ENCODE data around the gene NACA. TPM values are rescaled to one million over a fixed set of nuclear protein-coding genes. Genes with fewer than 3 reads are reported as not detected.

NACA gene
- total RNA-seq, 4 donors from 2014 or later: 1,034 to 1,717 (median 1,154) TPM

- no peaks in the 10 kb centered on the region for H3K27me3 ChIP-seq
- TF ChIP-seq POLR2A (IDR thresholded peaks at IDR 0.05) (no peak), CTCF (IDR thresholded peaks at IDR 0.05) (no peak)
- intact Hi-C loops (cut with DNase I): loop anchor here (10.0 kb wide), 1 partner anchor 81 kb away; the partner anchor contains the start of gene ATP5F1B
- peak overlapping the region in 2 of 3 donors; percentile 3 to 72 for H3K4me3 ChIP-seq (replicated peaks in 1 of 3)
- no peaks in the 10 kb centered on the region for H3K36me3 ChIP-seq
- no peaks in the 10 kb centered on the region for H3K9me3 ChIP-seq
- peak overlapping the region; percentile 92 to 97 (median 95) for H3K27ac ChIP-seq
- no peak for DNase-seq
- H3K4me1 ChIP-seq: peaks cover 33 to 37% of the 10 kb centered on the region in 2 donors
- 34 to 36% methylated on average over 7 of the region's 7 CpGs for WGBS, 2 donors
These were observed 614 bp upstream of the NACA start for GRCh38 chr12:56725723-56726102.

GRCh38 chr12:56724701-56724971 is 463 bp downstream of the NACA start:
- H3K4me3 ChIP-seq (replicated peaks in 1 of 3): peak overlapping the region; percentile 34 to 86 (median 72)
- H3K27me3 ChIP-seq: no peaks in the 10 kb centered on the region
- H3K4me1 ChIP-seq: peaks cover 44 to 45% of the 10 kb centered on the region in 2 donors
- peak overlapping the region; percentile 92 to 97 (median 95) for H3K27ac ChIP-seq
- intact Hi-C loops (cut with DNase I): loop anchor here (5.0 to 10.0 kb wide), 2 partner anchors 37 to 80 kb away; partner anchors contain the start of genes ATP5F1B and PTGES3
- H3K9me3 ChIP-seq: no peaks in the 10 kb centered on the region
- peak in 1 of 2 donors; percentile 7 for DNase-seq
- WGBS, 2 donors: 0 to 2% methylated on average over 9 of the region's 9 CpGs
- H3K36me3 ChIP-seq: no peaks in the 10 kb centered on the region
- TF ChIP-seq POLR2A (IDR thresholded peaks at IDR 0.05) (no peak), CTCF (IDR thresholded peaks at IDR 0.05) (no peak)

- peak; percentile 71 to 72 for DNase-seq
- Histone ChIP-seq H3K36me3 (peaks cover 0 to 2% of the 10 kb centered on the region in 2 donors), H3K9me3 (no peaks in the 10 kb centered on the region), H3K27me3 (no peaks in the 10 kb centered on the region), H3K27ac (peak overlapping the region; percentile 92 to 97 (median 95)), H3K4me3 (replicated peaks in 1 of 3) (peak overlapping the region; percentile 34 to 86 (median 72)), H3K4me1 (peaks cover 47 to 49% of the 10 kb centered on the region in 2 donors)
- intact Hi-C loops (cut with DNase I): loop anchor here (5.0 to 10.0 kb wide), 2 partner anchors 37 to 79 kb away; partner anchors contain the start of genes ATP5F1B and PTGES3
- 2% methylated on average over 14 of the region's 14 CpGs for WGBS, 2 donors
- peak in 1 of 2 donors; percentile 48 for TF ChIP-seq POLR2A (IDR thresholded peaks at IDR 0.05)
- no peak for TF ChIP-seq CTCF (IDR thresholded peaks at IDR 0.05)
These were observed 1.0 kb downstream of the NACA start for GRCh38 chr12:56723889-56724700.

GRCh38 chr12:56723352-56723751 is 1.7 kb downstream of the NACA start:
- H3K4me1 ChIP-seq: peaks cover 53 to 57% of the 10 kb centered on the region in 2 donors
- H3K27me3 ChIP-seq: no peaks in the 10 kb centered on the region
- H3K27ac ChIP-seq: peak overlapping the region; percentile 36 to 97 (median 95)
- DNase-seq: no peak
- TF ChIP-seq CTCF (IDR thresholded peaks at IDR 0.05) (no peak), POLR2A (IDR thresholded peaks at IDR 0.05) (no peak)
- intact Hi-C loops (cut with DNase I): loop anchor here (5.0 to 10.0 kb wide), 2 partner anchors 36 to 79 kb away; partner anchors contain the start of genes ATP5F1B and PTGES3
- no peaks in the 10 kb centered on the region for H3K9me3 ChIP-seq
- H3K36me3 ChIP-seq: peaks cover 0 to 9% of the 10 kb centered on the region in 2 donors
- 44 to 47% methylated on average over 3 of the region's 3 CpGs for WGBS, 2 donors
- peak overlapping the region in 1 of 3 donors; percentile 72 for H3K4me3 ChIP-seq (replicated peaks in 1 of 3)

GRCh38 chr12:56722832-56723231 is 2.3 kb downstream of the NACA start:
- peaks cover 53 to 59% of the 10 kb centered on the region in 2 donors for H3K4me1 ChIP-seq
- H3K9me3 ChIP-seq: no peaks in the 10 kb centered on the region
- no peaks in the 10 kb centered on the region for H3K27me3 ChIP-seq
- DNase-seq: peak in 1 of 2 donors; percentile 32
- H3K36me3 ChIP-seq: peaks cover 0 to 9% of the 10 kb centered on the region in 2 donors
- peak overlapping the region; percentile 36 to 97 (median 95) for H3K27ac ChIP-seq
- intact Hi-C loops (cut with DNase I): loop anchor here (5.0 to 10.0 kb wide), 2 partner anchors 36 to 78 kb away; partner anchors contain the start of genes ATP5F1B and PTGES3
- TF ChIP-seq CTCF (IDR thresholded peaks at IDR 0.05): no peak
- no peak for TF ChIP-seq POLR2A (IDR thresholded peaks at IDR 0.05)
- 22 to 32% methylated on average over 4 of the region's 4 CpGs for WGBS, 2 donors
- no peak overlapping the region for H3K4me3 ChIP-seq (replicated peaks in 1 of 3)

Data from thyroid gland (tissue), 4 donors.